ENCODE results near the gene ADGRG2.

ADGRG2 gene

DNA sequence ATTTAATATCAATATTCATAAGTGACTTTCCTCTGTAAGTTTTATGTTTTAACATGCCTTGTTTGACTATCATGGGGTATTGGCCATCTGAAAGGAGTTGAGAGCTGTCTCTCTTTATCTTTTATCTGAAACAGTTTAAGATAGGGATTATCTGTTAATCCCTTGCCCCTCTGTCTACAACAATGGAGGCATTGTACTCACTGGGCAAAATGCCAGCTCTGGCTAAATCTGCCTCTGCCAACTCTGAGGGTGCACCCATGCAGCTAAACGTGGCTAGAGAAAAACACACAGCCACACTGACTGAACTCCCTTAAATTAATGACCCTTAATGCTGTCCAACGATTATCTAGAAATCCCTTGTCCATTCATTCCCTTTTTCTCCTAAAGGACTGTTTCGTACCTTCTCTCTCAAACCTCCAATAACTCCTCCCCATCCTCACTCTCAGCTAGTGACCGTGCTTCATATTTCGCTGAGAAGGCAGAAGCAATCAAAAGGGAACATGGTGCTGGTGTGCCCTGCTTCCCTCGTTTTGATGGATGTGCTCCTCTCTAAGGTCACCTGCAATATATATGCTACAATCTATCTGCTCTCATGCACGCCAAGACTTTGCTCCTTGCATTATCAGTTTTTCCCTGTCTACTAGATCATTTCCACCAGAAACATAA is 148.6 kb downstream of the ADGRG2 start:
- no peak for ATAC-seq
- TF ChIP-seq PPARA (CRISPR knock-in tag; IDR thresholded peaks at IDR 0.05; ENCODE audit: borderline replicate concordance) (no peak), GLIS3 (CRISPR knock-in tag; IDR thresholded peaks at IDR 0.05) (no peak)
- TF ChIP-seq, protein P1, sequence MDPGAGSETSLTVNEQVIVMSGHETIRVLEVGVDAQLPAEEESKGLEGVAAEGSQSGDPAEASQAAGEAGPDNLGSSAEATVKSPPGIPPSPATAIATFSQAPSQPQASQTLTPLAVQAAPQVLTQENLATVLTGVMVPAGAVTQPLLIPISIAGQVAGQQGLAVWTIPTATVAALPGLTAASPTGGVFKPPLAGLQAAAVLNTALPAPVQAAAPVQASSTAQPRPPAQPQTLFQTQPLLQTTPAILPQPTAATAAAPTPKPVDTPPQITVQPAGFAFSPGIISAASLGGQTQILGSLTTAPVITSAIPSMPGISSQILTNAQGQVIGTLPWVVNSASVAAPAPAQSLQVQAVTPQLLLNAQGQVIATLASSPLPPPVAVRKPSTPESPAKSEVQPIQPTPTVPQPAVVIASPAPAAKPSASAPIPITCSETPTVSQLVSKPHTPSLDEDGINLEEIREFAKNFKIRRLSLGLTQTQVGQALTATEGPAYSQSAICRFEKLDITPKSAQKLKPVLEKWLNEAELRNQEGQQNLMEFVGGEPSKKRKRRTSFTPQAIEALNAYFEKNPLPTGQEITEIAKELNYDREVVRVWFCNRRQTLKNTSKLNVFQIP (CRISPR knock-in tag; IDR thresholded peaks at IDR 0.05; ENCODE audit: borderline replicate concordance, low read depth), result no peak

DNA sequence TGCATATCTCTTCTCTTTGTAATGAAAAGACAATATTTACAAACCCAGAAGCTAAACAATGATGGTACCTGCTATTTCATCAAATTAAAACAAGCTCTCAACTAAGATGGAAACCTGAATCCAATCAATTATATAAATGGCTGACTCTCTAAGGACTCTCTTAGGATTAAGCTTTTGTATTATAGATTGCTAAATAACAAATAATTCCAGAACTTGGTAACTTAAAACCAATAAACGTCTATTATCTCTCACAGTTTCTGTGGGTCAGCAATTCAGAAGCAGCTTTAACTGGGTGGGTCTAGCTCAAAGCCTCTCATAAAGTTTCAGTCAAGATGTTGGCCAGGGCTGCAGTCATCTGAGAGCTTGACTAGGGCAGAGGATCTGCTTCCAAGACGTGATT is 150.8 kb downstream of the ADGRG2 start:
- TF ChIP-seq ZNF8 (CRISPR knock-in tag; IDR thresholded peaks at IDR 0.05) (no peak), ZFP3 (CRISPR knock-in tag; IDR thresholded peaks at IDR 0.05) (no peak), BACH2 (CRISPR knock-in tag; IDR thresholded peaks at IDR 0.05; ENCODE audit: borderline replicate concordance) (no peak), ARNTL (CRISPR knock-in tag; IDR thresholded peaks at IDR 0.05; ENCODE audit: borderline replicate concordance, low read depth) (no peak), ISL1 (CRISPR knock-in tag; IDR thresholded peaks at IDR 0.05) (no peak), OSR1 (CRISPR knock-in tag; IDR thresholded peaks at IDR 0.05) (no peak), RARB (CRISPR knock-in tag; IDR thresholded peaks at IDR 0.05) (no peak), TCF4 (CRISPR knock-in tag; IDR thresholded peaks at IDR 0.05; ENCODE audit: borderline replicate concordance) (no peak), ESRRG (CRISPR knock-in tag; IDR thresholded peaks at IDR 0.05) (no peak)
- TF ChIP-seq, protein P1 (CRISPR knock-in tag; IDR thresholded peaks at IDR 0.05; ENCODE audit: borderline replicate concordance, low read depth), result no peak
- TF ChIP-seq, protein P2, sequence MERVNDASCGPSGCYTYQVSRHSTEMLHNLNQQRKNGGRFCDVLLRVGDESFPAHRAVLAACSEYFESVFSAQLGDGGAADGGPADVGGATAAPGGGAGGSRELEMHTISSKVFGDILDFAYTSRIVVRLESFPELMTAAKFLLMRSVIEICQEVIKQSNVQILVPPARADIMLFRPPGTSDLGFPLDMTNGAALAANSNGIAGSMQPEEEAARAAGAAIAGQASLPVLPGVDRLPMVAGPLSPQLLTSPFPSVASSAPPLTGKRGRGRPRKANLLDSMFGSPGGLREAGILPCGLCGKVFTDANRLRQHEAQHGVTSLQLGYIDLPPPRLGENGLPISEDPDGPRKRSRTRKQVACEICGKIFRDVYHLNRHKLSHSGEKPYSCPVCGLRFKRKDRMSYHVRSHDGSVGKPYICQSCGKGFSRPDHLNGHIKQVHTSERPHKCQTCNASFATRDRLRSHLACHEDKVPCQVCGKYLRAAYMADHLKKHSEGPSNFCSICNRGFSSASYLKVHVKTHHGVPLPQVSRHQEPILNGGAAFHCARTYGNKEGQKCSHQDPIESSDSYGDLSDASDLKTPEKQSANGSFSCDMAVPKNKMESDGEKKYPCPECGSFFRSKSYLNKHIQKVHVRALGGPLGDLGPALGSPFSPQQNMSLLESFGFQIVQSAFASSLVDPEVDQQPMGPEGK (CRISPR knock-in tag; IDR thresholded peaks at IDR 0.05; ENCODE audit: borderline replicate concordance), result no peak
- TF ChIP-seq, protein P3, sequence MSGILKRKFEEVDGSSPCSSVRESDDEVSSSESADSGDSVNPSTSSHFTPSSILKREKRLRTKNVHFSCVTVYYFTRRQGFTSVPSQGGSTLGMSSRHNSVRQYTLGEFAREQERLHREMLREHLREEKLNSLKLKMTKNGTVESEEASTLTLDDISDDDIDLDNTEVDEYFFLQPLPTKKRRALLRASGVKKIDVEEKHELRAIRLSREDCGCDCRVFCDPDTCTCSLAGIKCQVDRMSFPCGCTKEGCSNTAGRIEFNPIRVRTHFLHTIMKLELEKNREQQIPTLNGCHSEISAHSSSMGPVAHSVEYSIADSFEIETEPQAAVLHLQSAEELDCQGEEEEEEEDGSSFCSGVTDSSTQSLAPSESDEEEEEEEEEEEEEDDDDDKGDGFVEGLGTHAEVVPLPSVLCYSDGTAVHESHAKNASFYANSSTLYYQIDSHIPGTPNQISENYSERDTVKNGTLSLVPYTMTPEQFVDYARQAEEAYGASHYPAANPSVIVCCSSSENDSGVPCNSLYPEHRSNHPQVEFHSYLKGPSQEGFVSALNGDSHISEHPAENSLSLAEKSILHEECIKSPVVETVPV (CRISPR knock-in tag; IDR thresholded peaks at IDR 0.05), result no peak
- no peak for ATAC-seq

DNA sequence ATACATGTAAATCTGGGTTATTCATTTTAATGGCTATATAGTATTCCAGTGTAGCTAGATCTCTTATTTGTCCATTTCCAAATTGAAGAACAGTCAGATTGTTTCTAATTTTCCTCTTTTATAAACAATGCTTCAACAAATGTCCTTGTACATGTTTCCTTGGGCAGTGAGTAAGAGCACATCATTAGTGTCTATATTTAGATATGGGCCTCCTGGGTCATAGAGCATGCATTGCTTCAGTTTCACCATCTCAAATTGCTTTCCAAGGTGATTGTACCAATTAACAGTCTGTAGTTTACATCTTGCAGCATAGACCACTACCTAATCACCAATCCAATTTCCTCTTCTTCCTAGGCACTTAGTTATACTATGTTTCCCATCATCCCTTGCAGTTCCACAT is 151.8 kb downstream of the ADGRG2 start:
- ATAC-seq, result no peak
- TF ChIP-seq ZC3H10 (CRISPR knock-in tag; IDR thresholded peaks at IDR 0.05), result no peak
- TF ChIP-seq PPARA (CRISPR knock-in tag; IDR thresholded peaks at IDR 0.05; ENCODE audit: borderline replicate concordance), result no peak
- TF ChIP-seq RARB (CRISPR knock-in tag; IDR thresholded peaks at IDR 0.05), result no peak
- TF ChIP-seq TCF4 (CRISPR knock-in tag; IDR thresholded peaks at IDR 0.05; ENCODE audit: borderline replicate concordance), result no peak
- no peak for TF ChIP-seq BACH2 (CRISPR knock-in tag; IDR thresholded peaks at IDR 0.05; ENCODE audit: borderline replicate concordance)
- TF ChIP-seq OSR1 (CRISPR knock-in tag; IDR thresholded peaks at IDR 0.05), result no peak
- no peak for TF ChIP-seq ZFP3 (CRISPR knock-in tag; IDR thresholded peaks at IDR 0.05)
- TF ChIP-seq, protein P3 (CRISPR knock-in tag; IDR thresholded peaks at IDR 0.05), result no peak
- TF ChIP-seq GLIS3 (CRISPR knock-in tag; IDR thresholded peaks at IDR 0.05), result no peak
- TF ChIP-seq ZNF70 (CRISPR knock-in tag; IDR thresholded peaks at IDR 0.05), result no peak
- TF ChIP-seq CSDC2 (CRISPR knock-in tag; IDR thresholded peaks at IDR 0.05), result no peak
- TF ChIP-seq, protein P2 (CRISPR knock-in tag; IDR thresholded peaks at IDR 0.05; ENCODE audit: borderline replicate concordance), result no peak
- no peak for TF ChIP-seq ZNF565 (CRISPR knock-in tag; conservative IDR thresholded peaks at IDR 0.05; ENCODE audit: low read depth)
- no peak for TF ChIP-seq ZFP30 (CRISPR knock-in tag; IDR thresholded peaks at IDR 0.05)
- no peak for TF ChIP-seq ARNTL (CRISPR knock-in tag; IDR thresholded peaks at IDR 0.05; ENCODE audit: borderline replicate concordance, low read depth)

All from SK-N-SH treated with all-trans-retinoic acid at 6 μM for 48 hours (cell line).